Activated naive CD8-positive, alpha-beta T cell treated with anti-CD3 and anti-CD28 coated beads for 36 hours (primary cell): ENCODE measurements around the gene LTB4R2. TPM values are rescaled to one million over a fixed set of nuclear protein-coding genes. Genes with fewer than 3 reads are reported as not detected.
"Not testable (repeated sequence)": the region's sequence is repeated elsewhere in the genome, so short reads cannot be mapped to it uniquely, and the experiment has no call there.

Experiments used
- DNase-seq: peaks from one replicate; pipeline ENCODE4 v3.0.0; 2021
- H3K27ac Mint-ChIP-seq: one replicate; pipeline ENCODE4 v1.8.0; 2022; ENCODE audit warnings: mild to moderate bottlenecking, moderate library complexity, mixed read lengths
- H3K27me3 Mint-ChIP-seq: one replicate; pipeline ENCODE4 v1.8.0; 2022; ENCODE audit warnings: mild to moderate bottlenecking, mixed read lengths
- H3K36me3 Mint-ChIP-seq: one replicate; pipeline ENCODE4 v1.8.0; 2021; ENCODE audit warnings: mild to moderate bottlenecking, mixed read lengths
- H3K4me1 Mint-ChIP-seq: one replicate; pipeline ENCODE4 v1.8.0; 2021; ENCODE audit warnings: mixed read lengths
- H3K4me3 Mint-ChIP-seq: one replicate; pipeline ENCODE4 v1.8.0; 2022; ENCODE audit warnings: mild to moderate bottlenecking, moderate library complexity, mixed read lengths
- H3K9me3 Mint-ChIP-seq: one replicate; pipeline ENCODE4 v1.8.0; 2022; ENCODE audit warnings: mixed read lengths
- total RNA-seq, 2 experiments: library from RNA; stranded (reverse); gene quantifications; one replicate each; pipeline ENCODE4 v1.2.3, GENCODE V29; 2021

The LTB4R2 gene
- total RNA-seq, 2 experiments from 2014 or later, result 11.5 TPM

DNA sequence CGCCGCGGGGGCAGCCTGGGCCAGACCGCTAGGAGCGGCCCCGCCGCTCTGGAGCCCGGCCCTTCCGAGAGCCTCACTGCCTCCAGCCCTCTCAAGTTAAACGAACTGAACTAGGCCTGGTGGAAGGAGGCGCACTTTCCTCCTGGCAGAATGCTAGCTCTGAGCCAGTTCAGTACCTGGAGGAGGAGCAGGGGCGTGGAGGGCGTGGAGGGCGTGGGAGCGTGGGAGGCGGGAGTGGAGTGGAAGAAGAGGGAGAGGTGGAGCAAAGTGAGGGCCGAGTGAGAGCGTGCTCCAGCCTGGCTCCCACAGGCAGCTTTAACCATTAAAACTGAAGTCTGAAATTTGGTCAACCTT, 6.6 kb downstream of the LTB4R2 start:
- Mint-ChIP-seq H3K27ac (no peak overlapping the region), H3K36me3 (peaks cover 18% of the 10 kb centered on the region), H3K9me3 (no peaks in the 10 kb centered on the region), H3K27me3 (no peaks in the 10 kb centered on the region), H3K4me1 (peaks cover 44% of the 10 kb centered on the region), H3K4me3 (no peak overlapping the region)
- DNase-seq, result no peak

DNA sequence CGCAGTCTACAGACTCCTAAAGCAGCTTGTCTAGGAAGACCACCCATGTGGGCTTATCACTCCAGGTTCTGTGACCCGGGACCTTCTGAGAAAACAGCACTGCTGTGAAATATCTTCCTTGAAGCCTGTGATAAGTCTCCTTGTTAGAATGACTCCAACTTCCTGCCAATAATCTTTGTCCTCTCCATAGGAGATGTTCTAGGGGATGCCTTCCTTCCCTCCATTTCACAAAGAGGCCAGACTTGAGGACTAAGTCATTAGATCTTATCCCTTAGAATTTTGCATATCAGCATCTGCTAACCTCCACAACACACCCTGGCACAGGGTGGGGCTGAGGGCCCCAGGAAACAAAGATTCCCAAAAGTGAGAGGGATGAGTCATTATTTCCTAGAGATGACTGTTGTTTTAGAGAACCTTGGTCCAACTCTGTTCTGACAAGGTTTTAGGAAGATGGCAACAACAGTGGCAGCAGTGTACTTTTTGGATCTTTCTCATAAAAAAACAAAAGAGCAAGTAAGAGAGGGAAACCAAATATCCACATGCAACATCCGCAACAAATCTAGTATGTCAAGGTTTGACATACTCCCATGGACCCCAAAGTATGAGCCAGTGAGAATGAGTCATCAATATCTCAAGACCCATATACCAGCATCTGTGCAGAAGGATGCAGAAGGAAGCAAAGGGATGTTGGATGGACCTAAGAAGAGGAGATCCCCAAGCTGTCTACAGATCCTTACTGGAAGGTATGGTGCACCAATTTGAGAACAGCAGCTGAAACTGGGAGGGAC, 7.4 kb downstream of the LTB4R2 start:
- no peak overlapping the region for H3K4me3 Mint-ChIP-seq
- peaks cover 36% of the 10 kb centered on the region for H3K4me1 Mint-ChIP-seq
- H3K36me3 Mint-ChIP-seq, result peaks cover 16% of the 10 kb centered on the region
- H3K9me3 Mint-ChIP-seq, result no peaks in the 10 kb centered on the region
- H3K27ac Mint-ChIP-seq, result no peak overlapping the region
- DNase-seq, result no peak
- H3K27me3 Mint-ChIP-seq, result no peaks in the 10 kb centered on the region

DNA sequence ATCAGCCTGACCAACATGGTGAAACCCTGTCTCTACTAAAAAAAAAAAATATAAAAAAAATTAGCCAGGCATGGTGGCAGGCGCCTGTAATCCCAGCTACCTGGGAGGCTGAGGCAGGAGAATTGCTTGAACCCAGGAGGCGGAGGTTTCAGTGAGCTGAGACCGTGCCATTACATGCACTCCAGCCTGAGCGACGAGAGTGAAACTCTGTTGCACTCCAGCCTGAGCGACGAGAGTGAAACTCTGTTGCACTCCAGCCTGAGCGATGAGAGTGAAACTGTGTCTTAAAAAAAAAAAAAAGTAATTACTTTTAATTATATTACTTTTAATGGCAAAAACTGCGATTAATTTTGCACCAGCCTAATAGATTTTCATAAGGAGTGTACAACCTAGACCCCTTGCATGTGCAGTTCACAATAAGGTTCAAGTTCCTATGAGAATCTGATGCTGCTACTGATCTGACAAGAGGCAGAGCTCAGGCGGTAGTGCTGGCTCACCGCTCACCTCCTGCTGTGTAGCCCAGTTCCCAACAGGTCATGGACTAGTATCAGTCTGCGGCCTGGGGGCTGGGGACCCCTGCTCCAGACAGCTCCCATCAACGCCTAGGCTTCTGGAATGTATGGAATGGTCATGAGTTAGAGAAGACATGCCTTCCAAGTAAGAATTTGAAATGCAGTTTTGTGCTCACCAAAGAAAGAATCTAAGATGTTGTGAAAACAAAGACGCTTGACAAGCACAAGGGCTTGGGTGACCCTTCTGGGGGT, 11.5 kb downstream of the LTB4R2 start:
- H3K4me1 Mint-ChIP-seq, result peaks cover 11% of the 10 kb centered on the region
- no peak overlapping the region for H3K27ac Mint-ChIP-seq
- DNase-seq, result no peak
- no peaks in the 10 kb centered on the region for H3K9me3 Mint-ChIP-seq
- no peaks in the 10 kb centered on the region for H3K36me3 Mint-ChIP-seq
- H3K27me3 Mint-ChIP-seq, result no peaks in the 10 kb centered on the region
- H3K4me3 Mint-ChIP-seq, result no peak overlapping the region

DNA sequence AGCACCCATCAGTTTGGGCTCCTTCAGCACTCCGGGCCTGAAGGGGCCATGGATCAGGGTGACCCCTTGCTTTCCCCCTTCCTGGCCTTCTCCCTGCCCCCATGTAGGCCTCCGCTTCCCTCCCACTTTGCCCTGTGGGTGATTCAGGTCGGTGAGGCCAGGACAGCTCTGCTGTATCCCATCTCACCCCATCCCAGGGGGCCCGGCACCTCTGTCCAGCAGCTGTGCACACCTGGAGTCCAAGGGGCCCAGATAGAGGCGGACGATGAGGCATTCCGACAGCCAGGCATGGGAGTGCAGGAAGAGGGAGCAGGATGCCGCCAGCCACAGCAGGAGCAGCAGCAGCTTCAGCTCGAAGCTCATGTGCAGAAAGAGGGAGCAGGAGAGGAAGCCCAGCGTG, 12.7 kb downstream of the LTB4R2 start:
- H3K27ac Mint-ChIP-seq, result no peak overlapping the region

DNA sequence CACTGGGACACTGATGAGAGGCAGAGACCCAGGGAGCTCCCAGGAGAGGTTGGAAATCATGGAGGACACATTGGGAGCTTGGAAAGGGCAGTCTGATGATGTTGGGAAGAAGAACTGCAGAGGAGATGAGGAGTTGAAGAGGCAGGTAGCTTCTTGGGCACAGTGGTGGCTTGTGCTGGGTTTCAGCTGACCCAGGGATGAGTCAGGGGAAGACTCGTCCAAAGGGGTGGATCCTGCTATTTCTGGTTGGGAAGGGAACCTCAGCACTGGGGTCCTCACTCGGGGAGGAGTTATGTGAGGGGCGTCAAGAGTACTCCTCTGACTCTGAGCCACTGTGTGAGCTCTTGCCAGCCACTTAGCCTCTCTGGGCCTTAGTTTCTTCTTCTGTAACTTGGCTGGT, 13.4 kb downstream of the LTB4R2 start:
- H3K4me3 Mint-ChIP-seq, result no peak overlapping the region
- peaks cover 5% of the 10 kb centered on the region for H3K4me1 Mint-ChIP-seq

More for the DNA sequence above, 12.7 kb downstream of the LTB4R2 start:
- Mint-ChIP-seq H3K27me3 (no peaks in the 10 kb centered on the region), H3K4me1 (peaks cover 6% of the 10 kb centered on the region), H3K36me3 (no peaks in the 10 kb centered on the region), H3K4me3 (no peak overlapping the region), H3K9me3 (no peaks in the 10 kb centered on the region)
- no peak for DNase-seq

DNA sequence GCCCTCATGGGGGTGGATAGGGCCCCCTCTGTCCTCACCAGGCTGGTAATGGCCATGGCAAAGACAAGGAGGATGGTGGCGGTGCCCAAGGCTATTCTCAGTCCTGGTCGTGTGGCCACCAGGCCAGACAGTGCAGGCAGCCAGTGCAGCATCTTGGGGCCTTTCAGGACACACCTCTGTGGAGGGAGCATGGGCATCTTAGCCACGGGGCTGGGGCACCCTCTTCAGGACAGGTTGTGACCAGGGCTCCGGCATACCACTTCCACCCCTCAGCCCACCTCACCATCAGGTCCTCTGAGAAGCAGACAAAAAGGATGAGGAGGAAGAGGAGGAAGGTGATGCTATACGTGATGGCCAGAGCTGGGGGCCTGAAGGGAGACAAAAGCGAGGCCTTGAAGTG, 14.1 kb downstream of the LTB4R2 start:
- Mint-ChIP-seq H3K4me1 (peaks cover 5% of the 10 kb centered on the region), H3K4me3 (no peak overlapping the region), H3K27ac (no peak overlapping the region), H3K9me3 (no peaks in the 10 kb centered on the region), H3K27me3 (no peaks in the 10 kb centered on the region), H3K36me3 (no peaks in the 10 kb centered on the region)
- DNase-seq, result no peak

More for the DNA sequence above, 13.4 kb downstream of the LTB4R2 start:
- H3K27me3 Mint-ChIP-seq, result no peaks in the 10 kb centered on the region
- no peak overlapping the region for H3K27ac Mint-ChIP-seq
- no peaks in the 10 kb centered on the region for H3K9me3 Mint-ChIP-seq
- DNase-seq, result no peak
- H3K36me3 Mint-ChIP-seq, result no peaks in the 10 kb centered on the region

DNA sequence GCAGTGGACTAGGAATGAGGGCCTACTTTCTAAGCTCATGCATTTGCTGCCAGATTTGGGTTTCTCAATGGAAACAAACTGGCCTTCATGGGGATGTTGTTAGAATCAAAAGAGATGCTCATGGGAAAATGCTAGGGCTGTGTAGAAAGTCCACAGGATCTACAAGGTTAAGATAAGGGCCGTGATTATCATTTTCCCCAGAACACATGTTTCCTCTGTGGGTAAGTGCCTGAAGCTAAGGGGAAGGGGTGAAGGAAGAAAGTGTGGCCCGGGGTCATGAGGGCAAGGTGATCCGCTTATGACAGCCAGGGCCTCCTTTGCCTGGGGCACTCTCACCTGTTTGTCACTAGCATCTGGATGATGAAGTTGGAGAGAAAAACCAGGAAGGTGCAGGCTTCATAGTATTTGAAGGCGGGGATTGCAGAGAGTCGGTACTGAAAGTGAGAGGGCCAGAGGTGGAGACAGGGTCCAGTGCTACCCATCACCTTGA, 15.1 kb downstream of the LTB4R2 start:
- no peak for DNase-seq
- Mint-ChIP-seq H3K4me1 (peaks cover 8% of the 10 kb centered on the region), H3K27ac (no peak overlapping the region), H3K9me3 (no peaks in the 10 kb centered on the region), H3K4me3 (no peak overlapping the region), H3K36me3 (no peaks in the 10 kb centered on the region), H3K27me3 (no peaks in the 10 kb centered on the region)

DNA sequence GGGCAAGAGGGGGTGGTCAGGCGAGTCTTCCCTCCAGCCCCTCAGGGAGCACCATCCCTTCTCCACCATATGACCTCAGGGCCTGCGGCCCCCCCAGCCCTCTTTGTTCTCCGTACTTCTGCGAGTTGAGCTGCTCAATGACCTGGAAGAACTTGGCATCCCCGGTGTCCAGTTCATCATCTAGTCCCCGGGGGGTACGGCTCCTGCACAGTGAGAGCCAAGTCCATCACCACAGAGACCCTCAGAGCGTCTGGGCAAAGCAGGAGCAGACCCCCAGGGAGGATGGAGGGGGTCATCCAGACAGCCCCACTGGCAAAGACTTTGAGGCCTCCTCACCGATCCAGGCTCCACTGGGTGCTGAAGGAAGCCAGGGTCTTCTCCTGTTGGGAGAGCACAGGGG, 16.0 kb downstream of the LTB4R2 start:
- Mint-ChIP-seq H3K36me3 (no peaks in the 10 kb centered on the region), H3K27ac (no peak overlapping the region), H3K4me1 (peaks cover 8% of the 10 kb centered on the region), H3K4me3 (no peak overlapping the region), H3K9me3 (no peaks in the 10 kb centered on the region), H3K27me3 (peaks cover 6% of the 10 kb centered on the region)
- DNase-seq, result no peak

DNA sequence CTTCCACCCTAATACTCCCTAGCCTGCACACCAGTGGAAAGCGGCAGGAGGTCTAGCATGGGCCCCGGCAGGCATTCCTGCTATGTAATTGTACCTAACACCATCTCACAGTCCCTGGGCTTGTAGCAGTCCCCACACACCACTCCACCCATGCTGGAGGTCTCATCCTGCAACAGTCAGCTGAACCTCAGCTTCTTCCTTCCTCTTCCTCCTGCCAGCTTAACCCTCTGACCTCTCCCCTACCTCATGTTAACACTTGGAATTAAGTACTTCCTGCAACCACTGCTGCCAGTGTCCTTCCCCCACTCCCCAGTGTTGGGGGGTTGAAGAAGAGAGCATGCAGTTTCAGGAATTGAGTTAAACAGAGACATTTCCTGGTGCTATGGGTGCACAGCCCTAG, 17.4 kb downstream of the LTB4R2 start:
- Mint-ChIP-seq H3K27ac (no peak overlapping the region), H3K4me3 (no peak overlapping the region), H3K4me1 (peaks cover 15% of the 10 kb centered on the region), H3K36me3 (no peaks in the 10 kb centered on the region), H3K9me3 (no peaks in the 10 kb centered on the region), H3K27me3 (peaks cover 17% of the 10 kb centered on the region)
- DNase-seq, result no peak

DNA sequence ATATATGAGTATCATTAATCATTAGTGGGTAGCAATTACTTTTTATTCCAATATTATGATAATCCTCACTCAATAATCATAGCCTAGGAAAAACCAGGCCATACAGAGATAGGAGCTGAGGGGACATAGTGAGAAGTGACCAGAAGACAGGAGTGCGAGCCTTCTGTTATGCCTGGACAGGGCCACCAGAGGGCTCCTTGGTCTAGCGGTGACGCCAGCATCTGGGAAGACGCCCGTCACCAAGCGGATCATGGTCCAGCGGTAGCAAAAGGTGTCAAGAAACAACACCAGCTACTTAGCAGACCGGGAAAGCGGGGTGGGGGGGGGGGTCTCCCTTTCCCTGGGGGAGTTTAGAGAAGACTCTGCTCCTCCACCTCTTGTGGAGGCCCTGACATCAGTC, 18.0 kb downstream of the LTB4R2 start:
- H3K9me3 Mint-ChIP-seq, H3K36me3 Mint-ChIP-seq, H3K4me3 Mint-ChIP-seq, DNase-seq, H3K27ac Mint-ChIP-seq: not testable (repeated sequence)
- Mint-ChIP-seq H3K4me1 (peaks cover 19% of the 10 kb centered on the region), H3K27me3 (peaks cover 23% of the 10 kb centered on the region)

DNA sequence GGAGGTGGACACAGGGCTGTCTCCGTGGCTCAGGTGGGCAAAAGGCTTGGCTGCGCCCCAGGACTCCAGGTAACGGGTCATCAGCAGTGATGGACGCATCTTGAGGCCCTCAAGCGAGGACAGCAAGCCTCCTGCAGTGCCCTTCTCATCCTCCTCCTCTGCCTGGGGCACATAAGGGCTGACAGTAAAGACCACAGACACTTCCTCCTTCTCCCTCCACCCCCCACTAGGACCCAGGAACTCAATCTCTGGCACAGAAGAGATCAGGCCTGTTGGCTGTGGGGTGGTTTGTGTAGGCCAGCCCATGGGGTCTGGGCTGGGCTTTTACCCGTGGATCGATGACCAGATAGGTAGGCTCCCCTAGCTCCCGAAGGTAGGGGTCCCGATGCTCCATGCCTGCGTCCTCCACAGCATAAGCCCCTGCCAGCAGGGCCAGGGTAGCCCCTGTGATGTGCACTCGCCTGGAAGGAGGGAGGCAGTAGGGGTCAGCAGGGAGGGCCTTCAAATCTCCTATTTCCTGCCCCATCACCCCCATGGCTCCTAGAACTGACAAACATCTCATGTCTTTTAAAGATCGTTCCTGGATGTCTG, 19.2 kb downstream of the LTB4R2 start:
- Mint-ChIP-seq H3K4me1 (peaks cover 24% of the 10 kb centered on the region), H3K27ac (no peak overlapping the region), H3K27me3 (peaks cover 35% of the 10 kb centered on the region), H3K36me3 (no peaks in the 10 kb centered on the region), H3K9me3 (no peaks in the 10 kb centered on the region), H3K4me3 (no peak overlapping the region)
- no peak for DNase-seq

DNA sequence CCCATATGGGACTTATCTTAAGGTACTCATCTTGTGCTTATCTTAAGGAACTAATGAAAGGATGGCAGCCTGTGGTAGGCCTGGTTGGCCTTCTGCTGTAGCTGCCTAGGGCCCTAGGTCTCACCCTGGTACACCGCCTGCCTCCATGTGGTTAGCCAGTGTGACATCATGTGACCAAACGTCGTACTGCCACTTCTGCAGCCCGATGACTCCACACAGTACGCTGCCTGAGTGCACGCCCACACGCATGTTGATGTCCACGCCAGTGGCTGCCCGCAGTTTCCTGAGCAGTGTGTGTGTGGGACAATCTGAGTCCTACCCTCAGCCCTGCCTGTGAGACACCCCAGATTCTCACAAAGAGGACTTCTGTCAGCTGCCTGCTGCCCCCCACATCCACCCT, 19.8 kb downstream of the LTB4R2 start:
- H3K27ac Mint-ChIP-seq, result no peak overlapping the region
- no peaks in the 10 kb centered on the region for H3K36me3 Mint-ChIP-seq
- peaks cover 41% of the 10 kb centered on the region for H3K27me3 Mint-ChIP-seq
- H3K9me3 Mint-ChIP-seq, result no peaks in the 10 kb centered on the region
- peaks cover 26% of the 10 kb centered on the region for H3K4me1 Mint-ChIP-seq
- peak; percentile 35 for DNase-seq
- H3K4me3 Mint-ChIP-seq, result no peak overlapping the region

DNA sequence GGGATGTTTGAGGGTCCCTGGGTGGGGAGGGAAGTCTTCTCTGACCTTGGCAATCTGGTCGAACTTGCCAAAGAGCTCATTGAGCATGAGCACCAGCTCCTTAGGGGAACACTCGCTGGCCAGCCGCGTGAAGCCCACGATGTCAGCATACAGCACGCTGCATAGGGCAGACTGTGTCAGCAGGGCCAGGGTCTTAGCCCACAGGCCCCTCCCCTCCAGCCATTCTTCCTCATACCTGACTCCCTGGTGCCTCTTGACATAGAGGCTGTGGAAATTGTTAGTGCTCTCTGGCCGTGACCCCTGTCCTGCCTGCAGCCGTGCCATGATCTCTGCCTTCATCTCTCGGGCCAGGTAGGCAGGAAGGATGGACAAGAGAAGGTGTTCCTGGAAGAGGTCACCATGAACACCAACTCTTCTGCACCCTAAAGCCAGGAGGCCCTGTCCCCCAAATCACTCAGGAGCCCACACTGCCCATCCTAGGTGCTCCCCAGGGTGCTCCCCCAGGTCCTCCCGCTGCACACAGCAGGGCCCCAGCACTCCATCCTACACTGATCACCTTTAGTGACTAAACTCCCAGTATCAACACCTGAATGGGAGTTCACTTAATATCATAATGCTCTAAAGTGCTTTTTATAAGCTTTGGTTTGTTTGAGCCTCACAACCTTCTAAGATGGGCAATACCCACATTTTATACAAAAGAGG, 21.2 kb downstream of the LTB4R2 start:
- H3K9me3 Mint-ChIP-seq, result no peaks in the 10 kb centered on the region
- H3K4me3 Mint-ChIP-seq, result no peak overlapping the region

DNA sequence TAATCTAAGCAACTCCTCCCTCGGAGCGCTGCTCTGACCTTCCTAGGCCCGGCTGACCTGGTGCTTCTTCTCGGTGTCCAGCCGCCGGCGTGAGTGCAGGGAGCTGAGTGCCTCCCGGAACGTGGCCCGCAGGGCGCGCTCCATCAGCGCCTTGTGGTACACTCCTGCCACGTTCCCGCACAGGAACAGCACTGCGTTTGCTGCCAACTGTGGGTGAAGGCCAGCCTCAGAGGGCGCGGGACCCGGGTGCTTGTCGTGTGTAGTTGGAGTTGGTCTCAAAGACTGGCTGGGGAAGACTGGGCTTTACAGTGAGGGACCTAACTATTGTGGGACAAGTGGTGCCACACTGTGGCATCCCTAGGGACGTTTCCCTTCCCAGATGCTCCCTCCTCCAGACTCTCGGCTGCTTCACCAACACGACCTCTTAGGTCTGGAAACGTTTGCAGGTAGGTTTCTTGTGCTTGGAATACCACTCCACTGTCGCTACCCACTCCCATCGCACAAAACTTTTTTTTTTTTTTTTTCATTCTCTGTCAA, 21.9 kb downstream of the LTB4R2 start:
- H3K9me3 Mint-ChIP-seq, result no peaks in the 10 kb centered on the region
- H3K4me1 Mint-ChIP-seq, result peaks cover 30% of the 10 kb centered on the region
- H3K27ac Mint-ChIP-seq, result peak overlapping the region; percentile 64
- no peak for DNase-seq
- H3K27me3 Mint-ChIP-seq, result peaks cover 49% of the 10 kb centered on the region
- H3K36me3 Mint-ChIP-seq, result peaks cover 2% of the 10 kb centered on the region
- H3K4me3 Mint-ChIP-seq, result peak overlapping the region; percentile 76

More for the DNA sequence above, 21.2 kb downstream of the LTB4R2 start:
- Mint-ChIP-seq H3K27ac (no peak overlapping the region), H3K36me3 (peaks cover under 1% of the 10 kb centered on the region), H3K27me3 (peaks cover 49% of the 10 kb centered on the region), H3K4me1 (peaks cover 28% of the 10 kb centered on the region)
- DNase-seq, result no peak
